Tibial artery (tissue), 4 donors: ENCODE results near the gene FAR2.

ENCODE experiments used
- DNase-seq, 2 donors: peaks; one replicate each; pipeline ENCODE4 v3.0.0-alpha.2; 2019
- H3K27ac ChIP-seq, 2 donors: fragments of 200-600 bp; sonication (generic) in 1 of 2; 1 replicate in 1 of 2; 2 replicates in 1 of 2; pipeline ENCODE4 v1.5.1; 2018 to 2019; ENCODE audit warnings: mild to moderate bottlenecking in 1 of 2
- H3K27me3 ChIP-seq, 2 donors: fragments of 200-600 bp; sonication (generic) in 1 of 2; one replicate each; pipeline versions ENCODE4 v1.5.1 to v1.6.0; 2016 to 2019
- H3K36me3 ChIP-seq, 3 donors: fragments of 200-600 bp; sonication (generic) in 2 of 3; one replicate each; pipeline ENCODE4 v1.5.1; 2016 to 2019; ENCODE audit warnings: mild to moderate bottlenecking in 2 of 3
- H3K4me1 ChIP-seq, 4 donors: fragments of 200-600 bp; sonication (generic) in 2 of 4; 1 replicate in 3 of 4; 2 replicates in 1 of 4; pipeline ENCODE4 v1.5.1; 2016 to 2019
- H3K4me3 ChIP-seq, 2 donors: fragments of 200-600 bp; sonication (generic) in 1 of 2; 1 replicate in 1 of 2; 2 replicates in 1 of 2; pipeline ENCODE4 v1.5.1; 2018 to 2019; ENCODE audit warnings: mild to moderate bottlenecking in 2 of 2
- H3K9me3 ChIP-seq, 3 donors: fragments of 200-600 bp; sonication (generic) in 1 of 3; one replicate each; pipeline ENCODE4 v1.5.1; 2016 to 2019
- CTCF ChIP-seq, 2 experiments: fragments of 200-600 bp in 1 of 2; fragments of 450-650 bp in 1 of 2; IDR thresholded peaks; one replicate each; pipeline ENCODE4 v1.5.1; 2017 to 2019; ENCODE audit warnings: antibody characterized with exemption in 2 of 2, mild to moderate bottlenecking in 1 of 2, moderate library complexity in 1 of 2
- intact Hi-C: fragments of 100-400 bp; cut with DNase I; formaldehyde crosslinking; loops from one replicate; pipeline ENCODE4 v1.15.0; 2023; ENCODE audit warnings: low total_unique reads

The FAR2 gene

GRCh38 chr12:29333178-29333577 lies 184.1 kb downstream of the FAR2 start:
- Histone ChIP-seq H3K9me3 (no peaks in the 10 kb centered on the region), H3K36me3 (peaks cover under 1 to 10% (median 7%) of the 10 kb centered on the region in 3 donors), H3K27ac (no peak overlapping the region), H3K27me3 (no peaks in the 10 kb centered on the region), H3K4me3 (no peak overlapping the region), H3K4me1 (no peaks in the 10 kb centered on the region)
- intact Hi-C loops: no loop called here
- no peak for DNase-seq
- TF ChIP-seq CTCF (IDR thresholded peaks at IDR 0.05): no peak

- H3K27ac ChIP-seq: no peak overlapping the region
- peaks cover 6 to 15% (median 12%) of the 10 kb centered on the region in 3 donors for H3K36me3 ChIP-seq
- no peak for DNase-seq
- no peak for TF ChIP-seq CTCF (IDR thresholded peaks at IDR 0.05)
- H3K4me3 ChIP-seq: no peak overlapping the region
- intact Hi-C loops: no loop called here
- H3K27me3 ChIP-seq: no peaks in the 10 kb centered on the region
- H3K4me1 ChIP-seq: no peaks in the 10 kb centered on the region
- H3K9me3 ChIP-seq: no peaks in the 10 kb centered on the region
Observed at GRCh38 chr12:29334937-29335336, 185.9 kb downstream of the FAR2 start.

GRCh38 chr12:29337325-29337724 lies 188.2 kb downstream of the FAR2 start:
- no peak for TF ChIP-seq CTCF (IDR thresholded peaks at IDR 0.05)
- DNase-seq: no peak
- H3K27me3 ChIP-seq: no peaks in the 10 kb centered on the region
- no peak overlapping the region for H3K27ac ChIP-seq
- H3K9me3 ChIP-seq: no peaks in the 10 kb centered on the region
- no peak overlapping the region for H3K4me3 ChIP-seq
- H3K36me3 ChIP-seq: peaks cover 20 to 37% (median 23%) of the 10 kb centered on the region in 3 donors
- intact Hi-C loops: no loop called here
- no peaks in the 10 kb centered on the region for H3K4me1 ChIP-seq

GRCh38 chr12:29343022-29343799 lies 194.1 kb downstream of the FAR2 start:
- no peak overlapping the region for H3K4me3 ChIP-seq
- no peaks in the 10 kb centered on the region for H3K9me3 ChIP-seq
- no peak for TF ChIP-seq CTCF (IDR thresholded peaks at IDR 0.05)
- H3K27ac ChIP-seq: no peak overlapping the region
- H3K4me1 ChIP-seq: no peaks in the 10 kb centered on the region
- peaks cover 55 to 62% (median 62%) of the 10 kb centered on the region in 3 donors for H3K36me3 ChIP-seq
- no peak for DNase-seq
- intact Hi-C loops: no loop called here
- H3K27me3 ChIP-seq: no peaks in the 10 kb centered on the region

- intact Hi-C loops: no loop called here
- DNase-seq: no peak
- H3K27ac ChIP-seq: no peak overlapping the region
- no peak for TF ChIP-seq CTCF (IDR thresholded peaks at IDR 0.05)
- no peaks in the 10 kb centered on the region for H3K27me3 ChIP-seq
- peaks cover 39 to 50% (median 42%) of the 10 kb centered on the region in 3 donors for H3K36me3 ChIP-seq
- H3K4me3 ChIP-seq: no peak overlapping the region
- H3K4me1 ChIP-seq: peaks cover 0 to 5% (median 0%) of the 10 kb centered on the region in 4 donors
- H3K9me3 ChIP-seq: no peaks in the 10 kb centered on the region
Observed at GRCh38 chr12:29346769-29347421, 197.8 kb downstream of the FAR2 start.
